PC-3 (cell line): ENCODE data around the gene MACROD2.

Source experiments
- EZH2 ChIP-seq: fragments of 300-600 bp; sonication (generic); IDR thresholded peaks from one replicate; pipeline ENCODE4 v1.6.1; 2017; ENCODE audit warnings: antibody characterized with exemption, mild to moderate bottlenecking, low read length; ENCODE audit not compliant: unreplicated experiment
- TF ChIP-seq, protein P1 (sequence below): fragments of 300-600 bp; sonication (generic); conservative IDR thresholded peaks from 2 replicates; pipeline ENCODE4 v1.5.1; 2017; ENCODE audit warnings: antibody characterized with exemption, low read depth, mild to moderate bottlenecking, low read length

DNA sequence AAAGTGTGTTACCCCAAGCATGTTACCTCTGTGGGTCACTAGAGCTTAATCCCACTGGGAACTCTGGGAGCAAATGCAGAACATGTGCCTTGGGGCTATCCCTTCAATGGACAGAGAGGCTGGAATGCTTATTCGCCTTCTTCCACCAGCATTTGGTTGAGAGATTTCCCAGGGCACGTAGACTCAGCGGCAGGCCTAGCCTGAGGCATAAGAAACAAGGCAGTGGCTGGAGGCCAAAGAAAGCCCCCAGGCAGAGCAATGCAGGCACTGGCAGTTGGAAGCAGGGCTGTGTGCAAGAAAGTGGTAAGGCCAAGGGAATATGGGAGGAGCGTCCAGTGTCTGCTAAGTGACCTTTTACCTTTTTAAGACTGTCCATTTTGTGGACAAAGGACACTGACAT is 456.1 kb downstream of the MACROD2 start:
- TF ChIP-seq, protein P1, sequence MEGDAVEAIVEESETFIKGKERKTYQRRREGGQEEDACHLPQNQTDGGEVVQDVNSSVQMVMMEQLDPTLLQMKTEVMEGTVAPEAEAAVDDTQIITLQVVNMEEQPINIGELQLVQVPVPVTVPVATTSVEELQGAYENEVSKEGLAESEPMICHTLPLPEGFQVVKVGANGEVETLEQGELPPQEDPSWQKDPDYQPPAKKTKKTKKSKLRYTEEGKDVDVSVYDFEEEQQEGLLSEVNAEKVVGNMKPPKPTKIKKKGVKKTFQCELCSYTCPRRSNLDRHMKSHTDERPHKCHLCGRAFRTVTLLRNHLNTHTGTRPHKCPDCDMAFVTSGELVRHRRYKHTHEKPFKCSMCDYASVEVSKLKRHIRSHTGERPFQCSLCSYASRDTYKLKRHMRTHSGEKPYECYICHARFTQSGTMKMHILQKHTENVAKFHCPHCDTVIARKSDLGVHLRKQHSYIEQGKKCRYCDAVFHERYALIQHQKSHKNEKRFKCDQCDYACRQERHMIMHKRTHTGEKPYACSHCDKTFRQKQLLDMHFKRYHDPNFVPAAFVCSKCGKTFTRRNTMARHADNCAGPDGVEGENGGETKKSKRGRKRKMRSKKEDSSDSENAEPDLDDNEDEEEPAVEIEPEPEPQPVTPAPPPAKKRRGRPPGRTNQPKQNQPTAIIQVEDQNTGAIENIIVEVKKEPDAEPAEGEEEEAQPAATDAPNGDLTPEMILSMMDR, result no peak
- TF ChIP-seq EZH2, result no peak
